Glomerular endothelial cell (primary cell): Measurements from ENCODE around the gene COLEC12. TPM values are rescaled to one million over a fixed set of nuclear protein-coding genes. Genes with fewer than 3 reads are reported as not detected.
"Not testable (repeated sequence)": the region's sequence is repeated elsewhere in the genome, so short reads cannot be mapped to it uniquely, and the experiment has no call there.

Experiments used
- DNase-seq: peaks from one replicate; pipeline ENCODE4 v3.0.0-alpha.2; 2011; ENCODE audit warnings: low read depth, low spot score; ENCODE audit errors: extremely low read depth
- total RNA-seq: library from RNA; depleted of rRNA; stranded (reverse); fragments of >200 nt; gene quantifications from 2 replicates; pipeline ENCODE4 v1.2.3, GENCODE V29; 2015

Gene COLEC12
- total RNA-seq, 1 donor from 2014 or later = 31.7 TPM

DNA sequence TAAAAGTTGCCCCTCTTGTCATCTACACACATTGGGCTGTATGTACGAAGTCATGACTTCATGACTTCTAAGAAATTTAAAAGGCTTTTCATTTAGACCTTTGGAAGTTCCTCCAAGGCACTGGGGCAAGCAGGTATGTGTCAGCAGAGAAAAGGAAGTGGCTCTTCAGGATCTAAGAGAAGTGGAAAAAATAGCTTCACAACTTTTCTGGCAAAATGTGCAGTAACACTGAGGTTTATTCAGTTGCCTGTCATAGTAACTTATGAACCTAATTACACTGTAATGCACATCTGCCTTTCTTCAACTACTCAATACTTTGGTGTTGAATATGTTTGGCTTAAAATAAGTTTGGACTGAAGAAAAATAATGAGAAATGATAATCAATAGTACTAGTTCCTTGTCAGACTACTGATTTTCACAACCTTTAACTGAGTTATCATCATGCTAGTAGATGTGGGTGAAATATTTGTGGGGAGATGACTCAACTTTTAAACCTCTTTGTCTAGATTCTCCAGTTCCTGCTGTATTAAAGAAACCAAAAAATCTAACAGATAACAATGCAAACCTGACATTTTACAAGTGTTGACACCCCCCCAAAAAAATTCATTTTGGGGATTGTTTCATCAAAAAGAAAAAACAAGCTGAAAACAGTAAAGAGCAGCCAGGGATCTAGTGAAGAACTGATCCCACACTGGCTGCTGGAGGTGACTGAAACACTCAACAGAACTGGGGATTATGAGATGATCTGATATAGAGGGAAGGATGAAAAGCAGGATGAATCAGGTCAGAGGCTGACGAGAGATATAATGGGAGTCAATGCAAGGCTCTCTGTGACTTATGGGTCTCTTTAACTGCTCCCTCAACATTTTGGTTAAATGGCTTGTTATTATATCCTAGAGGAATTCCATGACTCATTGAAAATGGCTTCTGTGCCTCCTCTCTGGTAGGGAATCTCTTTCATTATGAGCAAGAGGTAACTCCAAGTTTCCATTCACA, 84.6 kb downstream of the COLEC12 start:
- no peak for DNase-seq

DNA sequence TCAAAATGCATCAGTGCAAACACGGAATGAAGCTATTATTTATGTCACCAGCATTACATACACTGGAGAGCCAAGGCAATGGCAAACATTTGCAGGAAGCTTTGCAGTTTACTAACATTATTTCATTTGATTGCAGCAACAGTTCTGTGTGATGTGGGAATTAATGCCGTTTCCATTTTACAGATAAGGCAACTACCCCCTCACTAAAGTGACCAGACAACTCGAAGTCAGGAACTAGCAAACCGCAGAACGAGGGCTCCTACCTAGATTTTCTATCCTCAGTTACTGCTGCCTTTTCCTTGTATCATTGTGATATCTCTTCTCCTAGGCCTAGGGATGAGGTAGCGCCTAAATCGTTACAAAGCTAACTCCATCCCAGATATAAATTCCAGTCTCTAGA, 85.5 kb downstream of the COLEC12 start:
- no peak for DNase-seq

DNA sequence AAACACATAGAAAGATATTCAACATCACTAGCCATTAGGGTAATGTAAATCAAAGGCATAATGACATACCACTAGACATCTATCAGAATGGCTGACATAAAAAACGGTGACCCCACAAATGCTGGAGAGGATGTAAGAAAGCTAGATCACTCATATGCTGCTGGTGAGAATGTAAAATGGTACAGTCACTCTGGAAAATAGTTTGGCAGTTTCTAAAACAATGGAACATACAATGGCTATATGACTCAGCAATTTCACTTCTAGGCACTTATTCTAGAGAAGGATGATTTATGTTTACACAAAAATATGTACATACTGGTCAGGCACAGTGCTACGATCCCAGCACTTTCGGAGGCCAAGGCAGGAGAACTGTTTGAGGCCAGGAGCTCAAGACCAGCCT, 87.3 kb downstream of the COLEC12 start:
- DNase-seq = no peak

DNA sequence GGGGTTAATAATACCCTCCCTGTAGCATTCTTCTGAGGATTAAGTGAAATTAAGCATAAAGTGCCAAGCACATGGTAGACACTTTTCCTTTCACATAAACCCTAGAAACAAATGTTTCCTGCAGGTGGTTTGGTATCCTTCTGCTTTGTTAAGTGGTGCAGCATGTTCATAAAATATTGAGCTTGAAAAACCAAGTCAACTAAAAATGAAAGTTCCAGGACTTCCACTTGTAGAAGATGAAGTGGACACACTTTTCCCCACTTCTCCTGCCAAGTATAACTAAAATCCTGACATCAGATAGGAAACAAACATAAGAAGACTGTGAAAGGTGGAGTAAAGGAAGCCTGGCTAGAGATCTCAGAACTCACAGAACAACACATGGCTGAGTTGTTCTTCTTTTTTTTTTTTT, 90.5 kb downstream of the COLEC12 start:
- DNase-seq = no peak

DNA sequence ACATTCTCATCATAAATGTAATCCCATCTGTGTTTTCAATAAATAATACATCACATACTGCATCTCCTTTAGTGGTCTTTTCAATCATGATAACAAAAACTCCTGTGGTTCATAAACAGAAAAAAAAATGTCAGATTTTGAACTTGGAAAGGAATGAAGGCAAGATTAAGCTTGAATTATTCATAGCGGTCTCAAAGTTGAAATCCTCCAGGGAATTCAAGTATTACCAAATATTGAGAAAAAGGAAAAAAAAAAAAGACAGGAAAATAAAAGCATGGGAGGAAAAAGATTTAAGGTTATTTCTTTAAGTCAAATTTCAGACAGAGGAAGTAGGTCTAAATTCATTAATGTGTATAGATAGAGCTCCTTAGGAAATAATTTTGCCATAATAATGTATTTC, 92.1 kb downstream of the COLEC12 start:
- no peak for DNase-seq

DNA sequence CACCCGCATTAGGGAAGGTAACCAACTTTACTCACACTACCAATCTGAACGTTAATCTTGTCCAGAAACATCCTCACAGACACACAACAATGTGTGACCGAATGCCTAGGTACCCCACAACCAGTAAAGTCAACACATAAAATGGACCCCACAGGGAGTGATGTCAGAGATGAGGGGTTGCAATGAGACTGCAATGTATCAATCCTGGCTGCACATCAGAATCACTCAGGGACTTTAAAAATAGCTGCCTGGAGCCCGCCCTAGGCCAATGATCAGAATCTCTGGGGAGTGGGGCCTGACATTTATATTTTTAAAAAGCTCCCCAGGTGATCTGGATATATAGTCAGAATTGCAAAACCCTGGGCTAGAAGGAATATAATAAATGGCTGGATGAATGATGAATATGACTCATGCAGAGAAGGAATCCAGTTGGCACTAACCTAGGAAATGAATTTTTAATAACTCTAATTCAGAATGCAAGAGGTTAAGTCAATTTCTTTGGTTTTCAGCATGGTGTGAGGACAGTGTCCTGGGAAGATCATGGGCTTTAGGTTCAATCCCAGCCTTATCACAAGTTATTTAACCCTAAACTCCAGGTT, 92.8 kb downstream of the COLEC12 start:
- no peak for DNase-seq

DNA sequence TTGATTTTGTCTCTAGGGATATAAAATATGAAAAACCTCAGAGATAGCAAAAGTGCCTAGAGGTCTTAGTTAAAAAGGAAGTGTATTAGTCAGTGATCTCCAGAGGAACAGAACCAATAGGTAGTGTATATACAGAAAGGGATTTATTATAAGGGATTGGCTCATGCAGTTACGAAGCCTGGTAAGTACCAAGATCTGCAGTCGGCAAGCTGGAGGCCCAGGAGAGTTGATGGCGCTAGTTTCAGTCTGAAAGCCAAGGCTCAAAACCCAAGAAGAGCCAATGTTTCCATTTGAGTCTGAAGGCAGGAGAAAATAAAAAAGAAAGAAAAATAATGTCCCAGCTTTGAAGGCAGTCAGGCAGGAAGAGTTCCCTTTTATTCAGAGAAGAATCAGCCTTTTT, 93.3 kb downstream of the COLEC12 start:
- no peak for DNase-seq

DNA sequence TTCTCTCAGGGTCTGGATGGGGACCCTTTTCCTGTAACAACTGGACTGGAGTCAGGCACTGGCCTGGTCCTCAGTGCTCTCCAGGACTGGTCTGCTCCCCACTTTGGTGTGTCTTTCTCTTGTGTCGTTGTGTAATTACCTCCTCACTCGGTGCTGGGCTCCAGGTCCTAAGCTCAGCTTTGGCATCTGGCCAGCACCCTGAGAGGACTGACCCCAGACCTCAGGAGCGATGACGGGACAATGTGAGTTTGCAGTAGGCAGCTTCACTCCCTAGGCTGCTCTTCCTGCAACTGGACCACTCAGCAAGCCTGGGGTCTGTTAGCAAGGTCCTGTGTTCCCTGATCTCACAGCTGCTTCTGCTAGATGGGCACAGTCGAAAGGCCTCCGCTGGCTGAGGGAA, 93.8 kb downstream of the COLEC12 start:
- DNase-seq = no peak

DNA sequence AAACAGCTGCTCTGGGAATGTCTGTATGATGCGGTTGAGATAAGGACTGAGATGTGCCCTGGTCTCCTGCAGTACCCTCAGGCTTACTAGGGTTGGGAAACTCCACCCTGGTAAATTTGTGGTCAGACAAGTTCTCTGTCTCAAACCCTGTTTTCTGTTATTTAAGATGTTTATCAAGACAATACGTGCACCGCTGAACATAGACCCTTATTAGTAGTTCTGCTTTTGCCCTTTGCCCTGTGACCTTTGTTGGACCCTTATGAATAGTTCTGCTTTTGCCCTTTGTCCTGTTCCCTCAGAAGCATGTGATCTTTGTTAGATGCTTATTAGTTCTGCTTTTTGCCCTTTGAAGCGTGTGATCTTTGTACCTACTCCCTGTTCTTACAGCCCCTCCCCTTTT, 95.5 kb downstream of the COLEC12 start:
- not testable (repeated sequence) for DNase-seq

DNA sequence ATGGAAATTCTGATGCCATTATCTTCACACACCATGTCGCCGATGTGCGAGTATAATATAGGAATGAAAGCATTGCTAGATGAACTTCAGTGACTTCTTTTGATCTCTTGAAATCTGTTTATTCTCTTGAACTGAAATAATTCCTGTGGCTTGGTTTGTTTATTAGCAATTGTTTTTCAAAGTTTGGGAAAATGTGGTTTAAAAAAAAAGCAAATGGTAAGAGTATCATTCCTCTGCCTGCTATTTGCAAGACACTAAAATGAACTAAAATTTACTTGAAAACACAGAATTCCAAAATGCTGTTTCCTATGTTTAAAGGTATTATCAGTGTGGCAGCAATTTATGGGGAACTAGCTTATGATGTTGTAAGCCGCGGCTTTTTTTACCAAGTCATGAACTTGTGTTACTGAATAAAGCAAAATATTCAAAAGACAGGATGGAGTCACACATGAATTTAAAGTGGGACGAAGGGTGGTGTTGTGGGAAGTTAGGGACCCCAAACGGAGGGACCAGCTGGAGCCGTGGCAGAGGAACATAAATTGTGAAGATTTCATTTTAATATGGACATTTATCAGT, 96.4 kb downstream of the COLEC12 start:
- DNase-seq = no peak

DNA sequence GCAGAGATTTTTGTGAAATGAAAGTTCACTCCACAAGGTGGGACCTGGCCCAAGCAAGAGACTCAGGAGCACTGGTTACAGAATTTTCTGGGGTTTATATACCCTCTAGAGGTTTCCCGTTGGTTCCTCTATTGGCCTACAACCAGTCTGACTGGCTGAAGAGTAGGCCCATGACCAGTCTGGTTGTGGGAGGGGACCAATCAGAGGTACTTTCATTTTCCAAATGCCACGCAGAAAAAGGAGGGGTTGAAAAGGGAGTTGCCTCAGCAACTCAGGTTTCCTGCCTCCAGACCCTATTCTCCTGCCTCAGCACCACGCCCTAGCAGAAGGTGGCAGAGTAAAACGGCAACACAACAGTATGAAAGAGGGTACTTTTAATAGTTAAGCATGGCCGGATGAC, 98.4 kb downstream of the COLEC12 start:
- no peak for DNase-seq

DNA sequence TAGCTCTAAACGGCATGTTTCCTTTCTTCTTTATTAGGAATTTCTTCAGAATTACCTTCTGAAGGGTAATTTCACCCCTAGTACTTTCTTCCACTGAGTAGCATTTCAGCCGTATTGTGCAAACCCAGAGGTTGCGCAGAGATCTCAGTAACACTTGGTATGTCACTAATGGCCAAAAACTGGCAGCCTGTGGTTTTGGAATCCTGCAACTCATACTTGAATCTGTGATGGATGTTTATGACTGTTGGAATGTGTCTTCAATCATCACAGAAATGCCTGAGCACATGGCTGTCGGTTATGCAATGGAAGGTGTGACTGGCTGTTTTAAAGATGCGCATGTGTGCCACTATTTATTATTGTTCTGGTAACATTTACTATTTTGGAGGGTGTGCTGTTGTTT, 100.0 kb downstream of the COLEC12 start:
- DNase-seq = no peak

DNA sequence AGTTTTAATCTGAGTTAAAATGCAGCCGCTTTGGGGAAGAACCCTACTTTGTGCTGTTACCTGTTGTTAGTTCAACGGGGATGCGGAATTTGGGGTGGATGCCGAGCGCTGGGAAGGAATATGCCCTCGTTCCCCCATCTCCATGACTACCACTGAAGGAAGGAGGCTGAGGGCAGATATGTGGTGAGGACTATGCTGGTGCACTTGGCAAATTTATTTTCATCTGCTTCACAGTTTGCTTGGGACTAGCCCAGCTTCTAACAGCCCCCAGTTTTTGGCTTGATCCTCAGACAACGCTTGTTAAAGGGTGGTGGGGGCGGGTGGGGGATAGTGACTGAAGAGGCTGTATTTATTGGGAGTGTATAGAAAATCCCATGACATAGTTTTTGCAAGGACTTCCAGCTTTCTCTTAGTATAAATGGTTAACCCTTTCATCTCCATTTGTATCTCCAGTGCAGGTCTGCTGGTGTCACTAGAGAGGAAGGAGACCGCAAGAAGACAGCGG, 100.8 kb downstream of the COLEC12 start:
- no peak for DNase-seq

DNA sequence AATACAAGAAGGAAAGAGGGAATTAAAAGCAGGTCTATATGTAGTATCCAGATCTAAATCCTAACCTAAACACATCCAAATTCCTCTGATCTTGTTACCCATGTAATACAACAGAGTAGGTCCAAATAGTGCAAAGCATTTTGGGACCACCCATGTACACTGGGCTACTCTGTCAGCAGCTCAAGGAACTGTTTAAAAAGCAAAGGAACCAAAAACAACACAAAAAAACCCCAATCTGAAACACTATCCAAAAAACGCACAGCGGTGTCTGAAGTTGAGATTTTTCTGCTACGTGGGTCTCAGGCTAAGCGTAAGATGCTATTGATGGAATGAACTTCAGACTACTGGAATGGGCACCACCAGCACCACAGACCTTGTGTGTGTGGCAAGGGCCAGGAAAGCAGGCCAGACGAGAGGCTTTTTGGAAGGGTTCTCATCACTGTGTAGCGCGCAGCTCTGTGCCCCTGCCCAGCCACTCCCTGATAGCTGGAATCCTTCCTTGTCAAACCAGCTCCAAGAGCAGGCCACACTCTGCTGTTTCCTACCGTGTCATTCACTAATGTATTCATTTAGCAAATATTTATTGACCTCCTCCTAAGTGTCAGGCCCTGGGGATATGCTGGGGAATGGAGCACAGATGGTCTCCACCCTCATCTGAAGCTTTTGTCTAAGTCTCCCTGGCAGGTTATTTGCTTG, 101.4 kb downstream of the COLEC12 start:
- no peak for DNase-seq

DNA sequence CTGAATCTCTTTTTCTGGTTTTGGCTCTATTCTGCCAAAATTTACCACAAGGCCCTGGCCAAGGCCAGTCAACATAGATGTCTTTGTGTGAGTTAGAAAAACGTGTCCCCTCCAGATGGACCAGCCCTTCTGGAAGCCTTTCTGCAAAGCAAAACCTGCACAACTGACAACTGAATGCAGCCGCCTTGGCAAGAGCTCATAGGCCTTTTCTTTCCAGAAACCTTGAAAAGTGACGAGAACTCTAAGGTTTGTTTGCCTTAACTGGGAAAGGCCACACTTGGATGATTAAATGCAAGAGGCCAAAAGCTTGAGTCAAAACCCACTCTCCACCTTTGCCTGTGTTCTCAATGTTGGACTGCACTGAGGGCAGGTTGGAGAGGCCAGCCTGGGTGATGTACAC, 103.9 kb downstream of the COLEC12 start:
- DNase-seq = no peak

DNA sequence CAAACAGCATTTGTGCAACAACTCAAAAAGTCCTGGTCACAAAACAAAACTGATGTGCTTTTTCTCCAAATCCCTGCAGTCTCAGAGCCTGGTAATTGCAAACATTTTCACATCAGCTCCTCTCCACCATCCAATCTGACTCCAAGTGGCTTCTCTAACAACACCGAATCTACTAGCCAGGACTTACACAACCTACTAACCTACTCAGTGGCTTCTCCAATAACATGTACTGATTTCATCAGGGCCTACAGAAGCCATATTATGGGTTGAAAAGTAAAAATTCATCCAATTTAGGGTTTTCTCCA, 104.3 kb downstream of the COLEC12 start:
- no peak for DNase-seq

DNA sequence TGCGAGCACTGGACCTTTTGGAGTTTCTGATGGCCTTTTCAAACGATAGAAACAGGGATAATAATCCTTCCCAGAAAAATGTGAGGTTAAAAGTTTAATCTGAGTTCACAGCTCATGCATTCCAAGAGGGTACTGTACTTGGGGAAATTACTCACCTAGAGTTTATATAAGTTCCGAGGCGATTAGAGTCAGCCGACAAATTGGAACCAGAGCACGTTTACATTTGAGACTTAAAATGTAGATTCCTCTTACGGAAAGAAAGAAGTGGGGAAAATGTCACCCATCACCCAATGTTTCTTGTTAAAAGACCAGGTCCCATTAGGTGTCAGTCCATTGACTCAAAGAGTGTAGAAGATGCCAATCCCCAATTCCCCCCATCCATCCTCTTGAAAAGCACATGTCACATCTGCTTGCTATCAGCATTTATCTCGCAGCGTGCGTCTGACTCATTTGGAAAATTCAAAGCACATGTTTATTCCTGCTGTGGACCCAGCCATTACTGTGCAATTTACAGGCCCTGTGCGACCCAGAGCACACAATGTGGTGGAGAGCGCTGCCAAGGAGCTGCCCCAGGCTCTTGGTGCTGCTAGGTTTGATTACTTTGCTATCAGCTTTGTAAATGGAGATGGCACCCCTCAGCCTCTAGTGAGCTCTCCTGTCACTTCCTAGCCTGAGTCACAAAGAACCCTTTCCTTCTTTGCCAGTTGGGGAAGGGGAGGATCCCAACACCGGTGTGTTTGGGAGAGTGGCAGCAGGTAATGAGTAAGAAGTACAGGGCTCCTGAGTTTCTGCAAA, 104.8 kb downstream of the COLEC12 start:
- DNase-seq = no peak

DNA sequence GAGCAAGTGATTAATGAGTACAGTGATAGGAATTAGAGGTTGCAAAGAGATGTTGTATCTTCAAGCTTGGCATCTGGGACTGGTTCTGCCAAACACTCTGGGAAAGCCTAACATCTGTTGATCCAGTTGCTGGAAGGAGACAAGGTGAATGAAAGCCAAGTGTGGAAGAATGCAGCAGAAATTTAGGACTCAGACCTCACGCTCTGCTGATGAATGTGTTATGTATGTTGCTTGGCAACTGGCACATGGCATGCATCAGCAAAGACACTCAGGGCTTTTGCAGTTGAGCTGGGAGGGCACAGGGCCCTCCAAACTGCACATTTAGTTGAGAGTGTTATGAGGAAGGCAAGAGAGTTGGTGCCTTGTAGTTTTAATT, 105.5 kb downstream of the COLEC12 start:
- no peak for DNase-seq

DNA sequence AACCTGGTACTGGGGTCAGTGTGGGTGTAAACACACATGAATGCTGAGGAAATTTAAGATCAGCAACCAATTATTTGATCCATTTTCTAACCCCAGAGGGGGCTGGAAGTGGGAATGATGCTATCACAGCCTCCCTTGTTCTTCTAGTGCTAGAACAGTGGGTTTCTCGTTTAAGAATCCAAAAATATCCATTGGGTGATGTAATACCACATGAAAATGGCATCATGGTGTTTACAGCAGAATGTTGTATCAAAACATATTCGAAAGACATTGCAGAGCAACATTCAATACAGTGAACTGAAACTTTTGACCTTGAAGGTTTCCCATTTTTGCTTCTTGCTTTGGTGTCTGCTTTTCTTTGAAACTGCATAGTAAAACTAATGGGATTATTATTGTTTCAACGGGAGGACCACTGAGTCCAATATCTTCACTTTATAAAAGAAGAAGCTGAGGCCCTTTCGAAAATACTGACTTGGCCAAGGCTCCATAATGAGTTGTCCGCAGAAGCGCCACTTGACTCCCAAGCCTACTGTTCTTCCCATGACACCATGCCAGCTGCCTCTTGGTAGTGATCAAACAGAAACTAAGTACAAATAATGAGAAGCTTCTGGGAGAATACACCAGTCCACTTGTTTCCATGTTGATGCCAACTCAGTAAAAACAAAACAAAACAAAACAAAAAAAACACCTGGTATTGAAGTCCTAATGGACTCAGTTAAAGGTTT, 106.1 kb downstream of the COLEC12 start:
- DNase-seq = no peak

DNA sequence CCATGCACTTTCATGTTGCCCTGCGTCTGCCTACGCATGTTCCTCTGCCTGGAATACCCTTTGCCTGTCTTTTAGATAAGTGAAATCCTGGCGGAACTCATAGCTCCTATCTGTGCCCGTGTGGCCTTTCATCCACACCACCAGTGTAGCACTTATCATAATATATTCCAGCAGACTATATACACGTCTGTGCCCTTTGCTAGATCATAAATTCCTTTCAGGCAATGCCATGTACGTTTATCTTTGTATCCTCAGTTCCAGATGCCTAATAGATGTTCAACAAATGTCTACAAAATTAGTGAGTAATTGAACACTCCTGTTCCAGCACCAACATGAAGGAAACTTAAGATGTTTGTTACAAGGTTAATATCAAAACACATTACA, 106.9 kb downstream of the COLEC12 start:
- DNase-seq = no peak
